Epithelial cell of esophagus (primary cell): Measurements from ENCODE around the gene MANEA.
A peak's percentile ranks its signal among the peaks of the same experiment; 100 is the strongest.

Source experiments
- DNase-seq: peaks from one replicate; pipeline ENCODE4 v3.0.0; 2010; ENCODE audit warnings: low read depth
- H3K4me3 ChIP-seq: 2 replicates; pipeline ENCODE4 v1.5.1; 2011; ENCODE audit warnings: mild to moderate bottlenecking, low read length, control low read depth
- CTCF ChIP-seq: IDR thresholded peaks from 2 replicates; pipeline ENCODE4 v1.5.1; 2011; ENCODE audit warnings: low read depth, mild to moderate bottlenecking, low read length, control low read depth, inconsistent platforms; ENCODE audit not compliant: insufficient read depth; ENCODE audit errors: missing control alignments

Gene MANEA

GRCh38 chr6:95614094-95614493 lies 36.8 kb downstream of the MANEA start:
- TF ChIP-seq CTCF = no peak
- DNase-seq = peak; percentile 10
- no peak overlapping the region for H3K4me3 ChIP-seq

- no peak overlapping the region for H3K4me3 ChIP-seq
- DNase-seq = no peak
- no peak for TF ChIP-seq CTCF
Measured at GRCh38 chr6:95629551-95629950, 52.2 kb downstream of the MANEA start.

- no peak for TF ChIP-seq CTCF
- no peak for DNase-seq
- no peak overlapping the region for H3K4me3 ChIP-seq
Measured at GRCh38 chr6:95636552-95637431, 59.5 kb downstream of the MANEA start.

GRCh38 chr6:95648636-95649035 lies 71.3 kb downstream of the MANEA start:
- H3K4me3 ChIP-seq = no peak overlapping the region
- DNase-seq = peak; percentile 6
- TF ChIP-seq CTCF = no peak

GRCh38 chr6:95649451-95649850 lies 72.1 kb downstream of the MANEA start:
- no peak for TF ChIP-seq CTCF
- H3K4me3 ChIP-seq = no peak overlapping the region
- no peak for DNase-seq

- TF ChIP-seq CTCF = no peak
- no peak for DNase-seq
Measured at GRCh38 chr6:95654176-95654575, 76.8 kb downstream of the MANEA start.

GRCh38 chr6:95658886-95659285 lies 81.6 kb downstream of the MANEA start:
- TF ChIP-seq CTCF = no peak
- no peak overlapping the region for H3K4me3 ChIP-seq
- DNase-seq = no peak

More at GRCh38 chr6:95654176-95654575, 76.8 kb downstream of the MANEA start:
- no peak overlapping the region for H3K4me3 ChIP-seq
